ENCODE measurements around the gene TRDN.

GRCh38 chr6:123629258-123629941 lies 7.3 kb downstream of the TRDN start:
- no peak for TF ChIP-seq CTCF (IDR thresholded peaks at IDR 0.05; ENCODE audit: low read length)
- TF ChIP-seq EZH2 (IDR thresholded peaks at IDR 0.05; ENCODE audit: borderline replicate concordance, low read length): no peak
